Mucosa of rectum (tissue), 2 donors: ENCODE data around the gene PPP4C.

Experiments used
- H3K27ac ChIP-seq, 2 donors: one replicate each; pipeline ENCODE4 v1.7.0; 2013; ENCODE audit warnings: inconsistent platforms in 2 of 2, low read depth in 2 of 2, low read length in 2 of 2
- H3K27me3 ChIP-seq, 2 donors: one replicate each; pipeline ENCODE4 v1.7.0; 2013; ENCODE audit warnings: low read length in 2 of 2; ENCODE audit not compliant: control insufficient read depth in 2 of 2, insufficient read depth in 2 of 2
- H3K36me3 ChIP-seq, 2 donors: one replicate each; pipeline ENCODE4 v1.7.0; 2013; ENCODE audit warnings: low read length in 2 of 2; ENCODE audit not compliant: control insufficient read depth in 2 of 2, insufficient read depth in 2 of 2
- H3K4me1 ChIP-seq, 2 donors: one replicate each; pipeline ENCODE4 v1.7.0; 2013; ENCODE audit warnings: low read length in 2 of 2, mild to moderate bottlenecking in 1 of 2; ENCODE audit not compliant: control insufficient read depth in 2 of 2, insufficient read depth in 2 of 2
- H3K4me3 ChIP-seq, 2 donors: one replicate each; pipeline ENCODE4 v1.7.0; 2013; ENCODE audit warnings: low read length in 2 of 2
- H3K9ac ChIP-seq, 2 donors: one replicate each; pipeline ENCODE4 v1.7.0; 2013; ENCODE audit warnings: low read length in 2 of 2, low read depth in 1 of 2, mild to moderate bottlenecking in 1 of 2
- H3K9me3 ChIP-seq, 2 donors: one replicate each; pipeline ENCODE4 v1.7.0; 2013; ENCODE audit warnings: low read length in 2 of 2; ENCODE audit not compliant: control insufficient read depth in 2 of 2
- donor health status: healthy.
- donor health status: Normal muscosa, but diverticular disease.

PPP4C gene

DNA sequence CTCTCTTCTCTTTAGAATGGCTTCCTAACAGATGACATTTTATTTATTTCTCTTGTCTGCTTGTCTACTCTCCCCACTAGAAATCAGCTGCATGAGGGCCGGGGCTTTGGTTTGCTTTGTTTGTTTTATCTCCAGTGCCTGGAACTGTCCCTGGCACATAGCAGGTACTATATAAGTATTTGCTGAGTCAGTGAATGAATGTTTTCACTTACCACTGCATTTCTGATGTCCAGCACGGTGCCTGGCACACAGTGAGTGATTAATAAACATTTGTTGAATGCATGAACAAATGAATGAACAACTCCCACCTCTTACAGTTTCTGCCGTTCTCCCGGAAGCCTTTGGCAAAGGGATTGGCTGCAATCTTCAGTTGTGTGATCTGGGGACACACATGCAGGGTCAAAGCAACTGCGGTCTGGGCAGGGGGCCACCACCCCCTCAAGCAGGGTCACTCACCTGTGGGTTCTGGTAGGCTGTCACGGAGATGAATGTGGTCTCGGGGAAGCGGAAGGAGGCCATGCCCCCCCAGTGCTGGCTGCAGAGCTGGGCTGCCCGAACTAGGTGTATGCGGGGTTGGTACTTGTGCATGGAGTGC lies 12.5 kb downstream of the PPP4C start:
- Histone ChIP-seq H3K27ac (no peak overlapping the region), H3K4me3 (no peak overlapping the region), H3K4me1 (peaks cover 12 to 20% of the 10 kb centered on the region in 2 donors), H3K36me3 (peaks cover 14 to 18% of the 10 kb centered on the region in 2 donors), H3K27me3 (no peaks in the 10 kb centered on the region), H3K9ac (no peak overlapping the region), H3K9me3 (no peaks in the 10 kb centered on the region)

DNA sequence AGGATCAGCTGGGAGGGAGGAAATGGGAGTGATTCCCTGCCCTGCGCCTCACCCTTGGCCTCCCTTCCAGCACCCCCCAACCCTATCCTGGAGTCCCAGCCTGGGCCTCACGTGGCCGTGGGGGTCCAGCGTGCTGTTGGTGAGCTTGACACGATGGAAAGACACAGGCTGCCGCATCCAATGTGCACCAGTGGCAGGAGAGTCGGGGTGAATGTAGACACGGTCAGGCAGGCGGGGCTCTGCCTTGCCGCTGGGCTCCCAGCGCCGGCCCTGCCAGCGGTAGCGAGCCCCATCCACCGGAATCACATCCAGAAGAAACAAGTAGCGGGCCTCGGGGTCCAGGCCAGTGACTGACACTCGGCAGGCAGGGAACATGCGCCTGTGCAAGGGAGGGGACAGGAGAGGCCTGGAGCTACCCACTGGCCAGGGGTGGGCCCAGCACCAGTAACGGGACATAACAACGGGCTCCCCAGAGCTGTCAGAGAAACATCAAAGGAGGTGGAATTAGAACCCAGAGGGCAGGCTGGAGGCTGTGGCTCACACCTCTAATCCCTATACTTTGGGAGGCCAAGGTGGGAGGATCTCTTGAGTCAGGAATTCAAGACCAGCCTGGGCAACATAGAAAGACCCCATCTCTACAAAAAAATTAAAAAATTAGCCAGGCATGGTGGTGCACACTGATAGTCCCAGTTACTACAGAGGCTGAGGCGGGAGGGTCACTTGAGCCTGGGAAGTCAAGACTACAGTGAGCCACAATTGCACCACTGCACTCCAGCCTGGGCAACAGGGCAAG lies 13.2 kb downstream of the PPP4C start:
- Histone ChIP-seq H3K27ac (no peak overlapping the region), H3K4me1 (peaks cover 12 to 20% of the 10 kb centered on the region in 2 donors), H3K4me3 (no peak overlapping the region), H3K36me3 (peaks cover 11 to 15% of the 10 kb centered on the region in 2 donors), H3K9me3 (no peaks in the 10 kb centered on the region), H3K9ac (no peak overlapping the region), H3K27me3 (no peaks in the 10 kb centered on the region)

DNA sequence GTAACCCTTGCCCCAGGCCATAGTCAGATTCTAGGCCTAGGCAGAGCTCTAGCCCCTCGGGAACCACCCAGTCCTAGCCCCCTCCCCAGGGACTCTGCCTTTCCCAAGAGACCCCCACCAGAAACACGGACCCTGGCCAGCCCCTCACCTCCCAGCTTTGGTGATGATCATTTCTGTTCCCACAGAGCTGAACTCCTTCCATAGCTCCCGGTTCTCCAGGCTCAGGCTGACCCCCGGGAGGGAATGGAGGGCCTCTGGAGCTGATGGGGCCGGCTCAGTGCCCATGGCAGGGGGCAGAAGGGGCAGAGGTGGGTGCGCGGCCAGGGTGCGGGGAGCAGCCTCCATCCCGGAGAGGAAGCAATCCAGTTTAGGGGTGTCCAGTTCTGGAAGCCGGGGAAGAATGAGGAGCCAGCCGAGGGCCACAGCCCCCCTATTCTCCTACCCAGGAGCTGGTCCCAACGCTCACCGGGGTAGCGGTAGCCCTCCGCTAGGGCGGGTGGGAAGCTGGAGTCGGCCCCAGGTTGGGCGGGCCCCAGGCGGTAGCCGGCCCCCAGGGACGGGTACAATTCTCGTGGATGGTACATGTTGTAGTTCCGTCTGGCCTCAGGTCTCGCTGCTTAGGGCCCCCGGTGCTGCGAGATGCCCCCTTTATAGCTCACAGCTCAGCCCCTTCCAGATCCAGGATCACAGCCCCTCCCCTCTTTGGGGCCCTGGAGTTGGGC lies 15.0 kb downstream of the PPP4C start:
- H3K27me3 ChIP-seq: no peaks in the 10 kb centered on the region
- H3K4me3 ChIP-seq: peak overlapping the region; percentile 63 to 76
- no peaks in the 10 kb centered on the region for H3K9me3 ChIP-seq
- H3K36me3 ChIP-seq: peaks cover 14 to 16% of the 10 kb centered on the region in 2 donors
- H3K27ac ChIP-seq: peak overlapping the region in 1 of 2 donors; percentile 9
- H3K4me1 ChIP-seq: peaks cover 25 to 30% of the 10 kb centered on the region in 2 donors
- peak overlapping the region in 1 of 2 donors; percentile 78 for H3K9ac ChIP-seq

DNA sequence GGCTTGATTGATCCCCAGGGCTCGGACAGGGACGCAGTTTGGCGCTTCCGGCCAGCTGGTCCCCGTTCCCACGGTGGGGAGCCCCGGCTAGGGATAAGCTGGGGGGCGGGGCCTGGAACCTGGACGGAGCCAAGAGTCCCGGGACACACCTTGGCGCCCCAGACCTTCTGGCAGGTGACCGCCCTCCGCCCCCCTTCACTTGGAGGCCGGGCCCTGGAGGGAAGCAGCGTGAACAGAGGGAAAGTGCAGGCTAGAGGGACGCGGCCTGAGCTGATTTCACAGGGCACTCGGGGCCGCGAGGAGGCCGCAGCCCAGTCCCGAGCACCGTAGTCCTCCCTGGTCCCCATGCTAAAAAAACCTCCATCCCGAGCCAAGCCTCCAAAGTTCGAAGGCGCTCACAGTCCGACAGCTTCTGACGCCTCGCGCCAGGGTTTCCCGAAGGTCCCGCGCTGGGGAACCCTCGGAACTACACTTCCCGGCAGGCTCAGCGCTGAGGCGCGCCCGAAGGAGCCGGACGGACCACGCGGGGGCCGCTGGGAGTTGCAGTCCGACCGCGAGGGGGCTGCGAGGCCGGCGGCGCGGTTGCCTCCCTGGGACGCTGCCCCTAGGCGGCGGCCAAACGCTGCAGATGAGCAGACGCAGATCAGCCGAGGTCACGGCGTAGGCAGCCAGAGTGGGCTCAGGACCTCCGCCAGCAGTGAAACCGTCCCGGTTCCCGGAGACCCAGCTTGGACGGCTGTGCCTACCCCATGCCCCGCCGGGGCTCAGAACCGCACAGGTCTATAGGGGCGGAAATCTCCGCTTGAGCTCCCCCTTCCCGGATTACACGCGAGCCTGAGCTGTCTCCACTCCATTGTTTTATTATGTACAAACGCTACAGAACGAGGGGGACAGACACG lies 15.9 kb downstream of the PPP4C start, which contains the start of gene TBX6:
TBX6 (minus strand) TSS at position 451 of the 899 bp plus-strand sequence. CDS start 731 bp downstream, outside the sequence.
- Histone ChIP-seq H3K4me1 (peaks cover 29 to 32% of the 10 kb centered on the region in 2 donors), H3K27ac (peak within 1 kb of the TSS; percentile 70 to 87), H3K4me3 (peak within 1 kb of the TSS; percentile 63 to 76), H3K9ac (peak within 1 kb of the TSS; percentile 71 to 78), H3K9me3 (no peaks in the 10 kb centered on the region), H3K36me3 (peaks cover 14 to 16% of the 10 kb centered on the region in 2 donors), H3K27me3 (no peaks in the 10 kb centered on the region)

DNA sequence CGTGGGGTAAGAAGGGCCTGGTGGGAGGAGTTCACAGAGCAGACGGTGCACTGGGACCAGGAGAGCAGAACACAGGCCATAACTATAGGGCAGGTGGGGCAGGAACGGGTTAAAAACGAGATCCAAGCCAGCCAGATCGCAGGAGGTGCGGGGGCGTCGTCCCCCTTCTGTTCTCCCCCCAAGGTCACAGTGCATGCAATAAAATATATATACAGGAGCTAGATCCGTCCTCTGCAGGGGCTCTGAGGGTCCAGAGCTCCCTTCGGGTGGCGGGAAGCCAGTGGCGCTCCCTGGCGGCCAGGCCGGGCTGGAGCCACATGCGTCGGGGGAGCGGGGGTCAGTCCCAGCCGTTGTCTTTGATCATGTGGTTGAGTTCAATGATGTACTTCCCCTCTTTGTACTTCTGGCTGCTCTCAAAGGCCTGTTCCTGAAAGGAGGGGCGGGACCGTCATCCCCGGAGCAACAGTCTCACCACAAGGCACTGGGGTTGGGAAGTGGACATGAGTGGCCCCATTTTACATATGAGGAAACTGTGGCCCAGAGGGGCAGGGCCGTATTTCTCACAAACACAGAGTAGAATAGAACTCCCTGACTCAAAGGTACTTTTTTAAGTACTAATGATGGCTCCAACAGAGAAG lies 16.7 kb downstream of the PPP4C start:
- H3K9ac ChIP-seq: peak overlapping the region; percentile 71 to 78
- peak overlapping the region; percentile 70 to 87 for H3K27ac ChIP-seq
- no peaks in the 10 kb centered on the region for H3K27me3 ChIP-seq
- peak overlapping the region; percentile 63 to 76 for H3K4me3 ChIP-seq
- peaks cover 29 to 32% of the 10 kb centered on the region in 2 donors for H3K4me1 ChIP-seq
- peaks cover 0 to 3% of the 10 kb centered on the region in 2 donors for H3K9me3 ChIP-seq
- H3K36me3 ChIP-seq: peaks cover 12 to 14% of the 10 kb centered on the region in 2 donors

DNA sequence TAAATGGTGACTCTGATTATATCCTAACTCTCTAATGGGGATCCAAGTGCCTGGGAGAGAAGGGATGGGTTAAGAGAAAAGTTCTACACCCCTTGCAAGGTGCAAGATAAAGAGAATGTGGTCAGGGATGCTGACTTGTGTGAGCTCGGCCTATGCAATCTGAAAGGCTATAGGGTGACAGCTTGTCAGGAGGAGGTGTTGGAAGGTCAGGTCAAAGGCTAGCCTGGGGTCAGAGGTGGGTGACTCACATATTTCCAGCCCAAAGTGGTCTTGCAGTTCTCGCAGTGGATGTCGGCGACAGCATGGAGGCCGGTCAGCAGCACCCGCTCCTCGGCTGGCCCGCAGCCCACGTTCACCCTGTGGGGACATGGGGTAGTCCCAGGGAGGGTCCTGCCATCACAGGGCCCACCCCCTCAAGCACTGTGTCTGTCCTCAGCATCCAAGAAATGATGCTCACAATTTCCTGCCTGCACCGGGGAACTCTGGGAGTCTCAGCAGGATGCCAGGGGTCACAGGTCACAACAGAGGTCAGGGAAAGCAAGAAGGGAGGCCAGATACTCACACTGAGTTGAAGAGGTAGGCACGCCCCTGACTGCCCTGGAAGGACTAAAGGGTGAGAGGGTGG lies 18.9 kb downstream of the PPP4C start:
- Histone ChIP-seq H3K27ac (peak overlapping the region; percentile 83 to 92), H3K4me1 (peaks cover 29 to 32% of the 10 kb centered on the region in 2 donors), H3K27me3 (no peaks in the 10 kb centered on the region), H3K9ac (peak overlapping the region; percentile 82 to 91), H3K9me3 (peaks cover 0 to 7% of the 10 kb centered on the region in 2 donors), H3K4me3 (peak overlapping the region; percentile 74 to 91), H3K36me3 (peaks cover 11 to 14% of the 10 kb centered on the region in 2 donors)

DNA sequence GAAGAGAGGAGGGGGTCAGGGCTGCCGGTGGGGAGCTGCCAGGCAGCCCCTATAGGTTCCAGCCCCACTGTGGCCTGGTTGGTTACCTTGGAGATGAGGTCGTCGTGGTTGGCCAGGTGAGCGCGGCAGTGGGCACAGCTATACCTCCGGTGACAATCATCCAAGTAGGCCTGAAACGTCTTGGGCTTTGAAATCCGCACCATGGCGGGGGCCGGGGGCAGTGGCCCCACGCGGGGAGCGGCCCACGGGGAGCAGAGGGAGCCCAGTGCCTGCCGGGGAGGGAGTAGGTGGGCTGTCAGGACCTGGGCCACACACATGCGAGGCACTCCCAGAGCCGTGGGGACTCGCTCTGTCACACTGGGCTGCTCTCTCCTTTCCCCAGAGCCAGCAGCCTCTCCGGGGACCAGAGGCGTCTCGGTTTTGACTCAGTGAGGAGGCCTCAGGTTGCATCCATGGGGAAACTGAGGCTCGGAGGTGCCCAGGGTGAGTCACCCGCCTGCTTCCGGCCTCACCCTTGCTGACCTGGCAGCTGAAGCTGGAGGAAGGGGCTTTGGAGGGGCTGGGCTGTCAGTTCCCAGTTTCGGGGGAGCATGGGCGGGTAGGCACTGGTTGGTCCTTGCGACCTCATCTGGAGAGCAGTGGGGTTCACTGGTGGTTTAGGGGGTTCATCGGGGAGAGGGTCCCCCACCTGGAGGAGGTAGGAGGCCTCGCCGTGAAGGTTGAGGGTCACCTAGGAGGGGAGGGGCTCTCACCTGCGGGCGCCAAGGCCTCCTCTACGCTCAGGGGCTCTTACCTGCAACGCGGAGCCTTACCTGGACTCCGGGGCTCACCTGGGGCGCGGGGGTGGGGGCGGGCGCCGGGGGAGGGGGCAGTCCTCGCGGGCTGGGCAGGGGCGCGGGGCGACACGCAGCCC lies 19.6 kb downstream of the PPP4C start:
- H3K9ac ChIP-seq: peak overlapping the region; percentile 82 to 91
- H3K36me3 ChIP-seq: peaks cover 11 to 14% of the 10 kb centered on the region in 2 donors
- peaks cover 0 to 7% of the 10 kb centered on the region in 2 donors for H3K9me3 ChIP-seq
- peak overlapping the region; percentile 74 to 91 for H3K4me3 ChIP-seq
- peak overlapping the region; percentile 83 to 92 for H3K27ac ChIP-seq
- peaks cover 29 to 32% of the 10 kb centered on the region in 2 donors for H3K4me1 ChIP-seq
- no peaks in the 10 kb centered on the region for H3K27me3 ChIP-seq

DNA sequence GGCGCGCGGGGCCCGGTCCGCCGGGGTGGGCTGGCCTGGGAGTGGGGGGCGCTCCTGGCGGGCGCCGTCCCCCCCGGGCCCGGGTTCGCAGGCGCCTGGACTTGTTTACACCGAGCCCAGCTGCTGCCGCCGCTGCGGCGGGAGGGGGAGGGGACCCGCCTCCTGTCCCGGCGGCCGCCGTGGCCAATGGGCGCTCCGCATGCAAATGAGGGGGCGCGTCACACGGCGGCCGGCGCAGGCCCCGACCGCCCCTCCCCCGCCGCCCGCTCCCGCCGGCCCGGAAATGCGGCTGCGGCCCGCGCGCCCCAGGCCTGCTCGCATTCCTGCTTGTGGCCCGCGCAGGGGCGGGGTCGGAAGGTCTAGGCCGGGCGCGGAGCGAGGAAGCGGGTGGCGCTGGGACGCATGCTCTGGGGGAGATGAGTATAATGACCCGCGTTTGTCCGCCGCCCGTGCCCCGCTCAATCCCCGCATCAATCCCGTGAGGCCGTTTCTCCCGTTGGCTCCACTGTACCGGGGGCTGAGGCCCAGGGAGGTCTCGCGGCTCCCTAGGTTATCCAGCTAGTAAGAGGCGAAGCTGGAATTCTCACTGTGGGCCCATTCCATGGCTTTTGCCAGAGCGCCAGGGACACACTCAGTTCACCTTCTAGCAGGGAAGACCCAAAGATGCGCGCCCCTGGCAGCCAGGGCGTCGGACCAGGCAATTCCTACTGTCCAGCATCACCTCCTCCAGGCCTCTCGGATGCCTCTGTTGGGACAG lies 20.5 kb downstream of the PPP4C start, which contains the start of gene YPEL3:
YPEL3 (minus strand) TSS at position 109 of the 757 bp plus-strand sequence. CDS start 731 bp downstream, outside the sequence.
- Histone ChIP-seq H3K27me3 (no peaks in the 10 kb centered on the region), H3K4me1 (peaks cover 26 to 28% of the 10 kb centered on the region in 2 donors), H3K36me3 (peaks cover 11 to 14% of the 10 kb centered on the region in 2 donors), H3K27ac (peak within 1 kb of the TSS; percentile 88 to 93), H3K4me3 (peak within 1 kb of the TSS; percentile 74 to 91), H3K9ac (peak within 1 kb of the TSS; percentile 87 to 91), H3K9me3 (peaks cover 0 to 7% of the 10 kb centered on the region in 2 donors)
